NCI-H1930 (cell line): ENCODE results near the gene PIKFYVE.
"Not testable (repeated sequence)": the region's sequence is repeated elsewhere in the genome, so short reads cannot be mapped to it uniquely, and the experiment has no call there.

Experiments used
- DNase-seq, 2 experiments: peaks; one replicate each; lab custom pipeline; 2025; lab: John Stamatoyannopoulos, UW

Gene PIKFYVE, protein sequence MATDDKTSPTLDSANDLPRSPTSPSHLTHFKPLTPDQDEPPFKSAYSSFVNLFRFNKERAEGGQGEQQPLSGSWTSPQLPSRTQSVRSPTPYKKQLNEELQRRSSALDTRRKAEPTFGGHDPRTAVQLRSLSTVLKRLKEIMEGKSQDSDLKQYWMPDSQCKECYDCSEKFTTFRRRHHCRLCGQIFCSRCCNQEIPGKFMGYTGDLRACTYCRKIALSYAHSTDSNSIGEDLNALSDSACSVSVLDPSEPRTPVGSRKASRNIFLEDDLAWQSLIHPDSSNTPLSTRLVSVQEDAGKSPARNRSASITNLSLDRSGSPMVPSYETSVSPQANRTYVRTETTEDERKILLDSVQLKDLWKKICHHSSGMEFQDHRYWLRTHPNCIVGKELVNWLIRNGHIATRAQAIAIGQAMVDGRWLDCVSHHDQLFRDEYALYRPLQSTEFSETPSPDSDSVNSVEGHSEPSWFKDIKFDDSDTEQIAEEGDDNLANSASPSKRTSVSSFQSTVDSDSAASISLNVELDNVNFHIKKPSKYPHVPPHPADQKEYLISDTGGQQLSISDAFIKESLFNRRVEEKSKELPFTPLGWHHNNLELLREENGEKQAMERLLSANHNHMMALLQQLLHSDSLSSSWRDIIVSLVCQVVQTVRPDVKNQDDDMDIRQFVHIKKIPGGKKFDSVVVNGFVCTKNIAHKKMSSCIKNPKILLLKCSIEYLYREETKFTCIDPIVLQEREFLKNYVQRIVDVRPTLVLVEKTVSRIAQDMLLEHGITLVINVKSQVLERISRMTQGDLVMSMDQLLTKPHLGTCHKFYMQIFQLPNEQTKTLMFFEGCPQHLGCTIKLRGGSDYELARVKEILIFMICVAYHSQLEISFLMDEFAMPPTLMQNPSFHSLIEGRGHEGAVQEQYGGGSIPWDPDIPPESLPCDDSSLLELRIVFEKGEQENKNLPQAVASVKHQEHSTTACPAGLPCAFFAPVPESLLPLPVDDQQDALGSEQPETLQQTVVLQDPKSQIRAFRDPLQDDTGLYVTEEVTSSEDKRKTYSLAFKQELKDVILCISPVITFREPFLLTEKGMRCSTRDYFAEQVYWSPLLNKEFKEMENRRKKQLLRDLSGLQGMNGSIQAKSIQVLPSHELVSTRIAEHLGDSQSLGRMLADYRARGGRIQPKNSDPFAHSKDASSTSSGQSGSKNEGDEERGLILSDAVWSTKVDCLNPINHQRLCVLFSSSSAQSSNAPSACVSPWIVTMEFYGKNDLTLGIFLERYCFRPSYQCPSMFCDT (N-terminal part only)

GRCh38 chr2:208265801-208266552, at the start of gene PIKFYVE:
PIKFYVE (plus strand) TSS chr2:208266255; CDS start chr2:208271520, 5,265 bp downstream.
- DNase-seq: peak; percentile 96 to 97

DNA sequence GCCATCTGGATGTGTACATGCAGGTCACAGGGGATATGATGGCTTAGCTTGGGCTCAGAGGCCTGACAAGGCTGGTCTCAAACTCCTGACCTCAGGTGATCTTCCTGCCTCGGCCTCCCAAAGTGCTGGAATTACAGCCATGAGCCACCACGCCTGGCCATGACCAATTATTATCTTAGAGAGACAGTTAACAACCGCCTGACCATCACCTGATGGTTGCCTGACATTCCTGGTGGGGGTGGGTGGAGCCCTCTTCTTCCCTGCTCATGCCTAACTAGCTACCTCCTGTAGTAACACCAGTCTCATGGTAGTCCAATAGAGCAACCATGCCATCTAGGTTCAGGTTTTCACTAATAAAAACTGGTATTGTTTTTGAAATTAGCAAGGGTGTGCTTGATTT, 44.2 kb upstream of the PIKFYVE start:
- DNase-seq: not testable (repeated sequence)

- DNase-seq: no peak
These were observed 43.7 kb upstream of the PIKFYVE start for GRCh38 chr2:208222351-208222750.

DNA sequence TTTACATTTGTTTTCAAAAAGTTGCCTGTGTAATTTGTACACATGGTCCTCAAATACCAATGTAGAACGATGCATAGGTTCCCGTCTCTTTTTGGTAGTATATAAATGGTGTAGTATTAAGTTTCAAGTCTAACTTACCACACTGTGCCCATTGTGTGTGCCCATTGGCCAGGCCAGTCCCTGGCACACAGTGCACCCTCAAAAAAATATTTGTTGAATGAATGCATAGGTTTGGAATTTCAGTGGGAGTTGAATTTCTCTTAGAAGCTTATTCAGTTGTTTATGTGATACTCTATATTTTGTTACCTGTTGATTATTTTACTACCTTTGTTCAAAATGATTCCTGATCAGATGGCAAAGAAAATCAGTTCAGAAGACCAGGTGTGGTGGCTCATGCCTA, 41.3 kb upstream of the PIKFYVE start:
- DNase-seq: no peak

GRCh38 chr2:208227581-208228232, 38.3 kb upstream of the PIKFYVE start:
- no peak for DNase-seq

DNA sequence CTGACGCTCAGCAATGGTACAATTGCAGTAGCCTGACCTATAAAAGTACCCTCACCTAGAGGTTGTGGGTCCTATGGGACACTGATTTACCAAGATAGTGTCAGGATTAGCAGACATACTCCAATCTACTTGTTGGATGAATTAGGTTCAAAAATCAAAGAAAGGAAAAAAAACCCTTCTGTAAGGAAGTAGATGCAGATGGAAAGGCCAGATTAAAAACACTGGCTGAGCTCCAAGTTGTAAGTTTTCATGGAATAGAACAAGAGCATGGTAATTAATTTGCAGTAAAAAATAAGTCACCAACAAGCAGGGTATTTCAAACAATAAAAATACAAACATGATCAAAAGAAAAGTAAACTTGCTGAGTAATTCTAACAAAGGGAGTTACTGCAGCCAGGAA, 37.6 kb upstream of the PIKFYVE start:
- no peak for DNase-seq

GRCh38 chr2:208234786-208235185, 31.3 kb upstream of the PIKFYVE start:
- no peak for DNase-seq

- DNase-seq: no peak
These were observed 30.2 kb upstream of the PIKFYVE start for GRCh38 chr2:208235860-208236259.

GRCh38 chr2:208239770-208240493, 26.1 kb upstream of the PIKFYVE start:
- DNase-seq: no peak

DNA sequence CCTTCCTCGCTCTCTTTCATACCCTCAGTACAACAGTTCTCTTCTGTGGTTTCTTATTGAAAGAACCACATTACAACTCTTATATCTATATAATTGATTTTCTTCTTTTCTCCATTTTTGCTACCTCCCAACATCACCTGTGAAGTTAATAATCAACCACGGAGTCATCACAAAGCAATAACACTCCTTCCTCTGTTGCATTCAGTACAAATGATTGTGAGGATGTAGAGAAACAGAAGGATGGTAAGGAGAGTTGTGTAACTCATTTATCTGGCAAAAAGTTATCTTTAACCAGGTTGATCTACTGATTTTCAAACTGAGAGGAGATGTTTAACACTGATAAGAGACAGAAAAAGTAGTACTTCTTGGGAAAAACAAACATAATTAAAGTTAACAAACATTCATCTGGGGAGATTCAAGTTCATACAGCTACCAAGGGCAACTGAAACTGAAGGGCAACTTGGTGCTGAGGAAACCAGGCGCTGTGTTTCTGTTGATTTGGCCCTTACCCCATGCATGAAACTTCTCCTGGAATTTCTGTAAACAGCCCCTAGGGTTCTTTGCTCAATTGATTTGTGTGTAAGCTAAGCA, 25.3 kb upstream of the PIKFYVE start:
- DNase-seq: no peak

DNA sequence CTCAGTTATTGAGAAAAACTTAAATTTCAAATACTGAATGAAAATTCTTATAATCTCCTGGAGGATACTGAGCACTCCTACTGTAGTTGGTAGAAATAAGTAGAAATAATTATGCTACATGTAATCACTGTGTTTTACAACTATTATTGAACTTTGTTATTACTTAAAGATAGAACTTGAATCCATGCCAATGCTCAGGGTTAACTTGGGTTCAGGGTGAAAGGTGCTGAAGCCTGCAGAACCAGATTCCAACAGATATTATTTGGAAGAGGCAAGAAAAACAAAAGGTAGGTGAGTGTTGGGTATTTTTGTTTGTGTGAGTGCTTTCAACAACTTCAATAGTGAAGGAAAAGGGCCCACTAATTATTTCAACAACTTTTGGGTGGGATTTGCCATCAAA, 21.6 kb upstream of the PIKFYVE start:
- no peak for DNase-seq

DNA sequence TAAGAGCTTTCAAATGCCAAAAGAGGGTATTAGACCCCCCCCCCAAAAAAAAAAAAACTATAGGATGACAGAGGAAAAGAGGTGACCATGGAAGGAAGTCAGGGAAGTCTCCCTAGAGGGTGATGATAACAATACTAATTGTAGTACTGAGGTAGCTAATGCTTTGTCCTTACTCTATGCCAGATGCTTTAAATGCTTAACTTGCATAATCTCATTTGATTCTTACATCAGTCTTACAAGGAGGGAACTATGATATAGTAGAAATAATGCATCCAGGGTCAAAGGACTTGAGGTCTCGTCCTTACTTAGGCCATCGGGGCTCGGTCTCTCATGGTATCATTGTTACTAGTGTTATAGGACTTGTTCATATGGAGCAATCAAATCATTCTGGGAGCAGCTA, 20.3 kb upstream of the PIKFYVE start:
- no peak for DNase-seq

DNA sequence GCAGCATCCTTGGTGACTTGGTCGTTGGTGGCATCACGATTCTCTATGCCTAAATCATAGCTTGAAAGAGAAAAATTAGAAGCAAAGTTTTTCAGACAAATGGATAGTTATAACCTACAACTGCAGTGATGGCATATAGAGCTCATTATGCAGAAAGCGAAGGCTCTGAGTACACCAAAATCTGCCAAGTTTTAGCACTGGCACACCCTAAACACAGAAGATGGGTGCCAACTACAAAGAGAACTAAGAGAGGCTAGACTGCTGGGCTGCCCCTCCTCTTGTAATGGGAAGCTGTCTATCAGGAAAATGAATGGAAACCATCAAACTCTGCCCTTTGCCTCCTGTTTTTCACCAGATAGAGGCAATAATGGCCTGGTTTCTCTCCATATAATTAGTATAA, 17.5 kb upstream of the PIKFYVE start:
- no peak for DNase-seq

DNA sequence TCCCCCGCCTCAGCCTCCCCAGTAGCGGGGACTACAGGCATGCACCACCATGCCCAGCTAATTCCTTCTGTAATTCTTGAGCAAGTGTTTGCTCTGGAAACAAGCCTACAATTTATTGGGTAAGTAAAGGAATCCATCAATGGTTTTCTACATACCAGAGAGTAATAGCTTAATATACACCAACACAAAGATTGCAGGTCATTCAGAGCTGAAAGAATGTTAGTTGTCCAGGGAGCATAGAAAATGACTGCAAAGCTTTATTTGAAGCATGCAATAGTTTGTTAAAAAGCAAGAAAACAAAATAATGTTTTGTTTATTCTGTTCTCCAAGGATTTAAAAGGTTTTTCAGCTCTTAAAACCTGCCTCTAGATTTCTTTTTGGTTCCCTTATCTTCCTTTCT, 16.8 kb upstream of the PIKFYVE start:
- no peak for DNase-seq

- DNase-seq: no peak
These were observed 15.7 kb upstream of the PIKFYVE start for GRCh38 chr2:208250388-208250787.

DNA sequence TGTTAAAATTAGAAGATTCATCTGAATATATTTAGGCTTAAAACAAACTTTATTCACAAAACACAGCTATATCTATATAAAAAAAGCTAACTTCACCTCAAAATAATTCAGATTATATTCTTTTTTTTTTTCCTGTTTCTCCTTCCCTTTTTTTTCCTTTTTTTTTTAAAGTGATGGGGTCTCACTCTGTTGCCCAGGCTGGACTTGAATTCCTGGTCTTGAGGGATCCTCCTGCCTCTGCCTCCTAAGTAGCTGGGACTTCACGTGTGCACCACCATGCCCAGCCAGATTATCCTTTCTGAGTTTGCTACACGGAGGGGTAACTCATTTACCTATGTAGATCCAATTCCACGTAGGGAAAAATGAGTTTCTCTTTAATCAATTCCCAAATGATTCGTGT, 15.0 kb upstream of the PIKFYVE start:
- no peak for DNase-seq

DNA sequence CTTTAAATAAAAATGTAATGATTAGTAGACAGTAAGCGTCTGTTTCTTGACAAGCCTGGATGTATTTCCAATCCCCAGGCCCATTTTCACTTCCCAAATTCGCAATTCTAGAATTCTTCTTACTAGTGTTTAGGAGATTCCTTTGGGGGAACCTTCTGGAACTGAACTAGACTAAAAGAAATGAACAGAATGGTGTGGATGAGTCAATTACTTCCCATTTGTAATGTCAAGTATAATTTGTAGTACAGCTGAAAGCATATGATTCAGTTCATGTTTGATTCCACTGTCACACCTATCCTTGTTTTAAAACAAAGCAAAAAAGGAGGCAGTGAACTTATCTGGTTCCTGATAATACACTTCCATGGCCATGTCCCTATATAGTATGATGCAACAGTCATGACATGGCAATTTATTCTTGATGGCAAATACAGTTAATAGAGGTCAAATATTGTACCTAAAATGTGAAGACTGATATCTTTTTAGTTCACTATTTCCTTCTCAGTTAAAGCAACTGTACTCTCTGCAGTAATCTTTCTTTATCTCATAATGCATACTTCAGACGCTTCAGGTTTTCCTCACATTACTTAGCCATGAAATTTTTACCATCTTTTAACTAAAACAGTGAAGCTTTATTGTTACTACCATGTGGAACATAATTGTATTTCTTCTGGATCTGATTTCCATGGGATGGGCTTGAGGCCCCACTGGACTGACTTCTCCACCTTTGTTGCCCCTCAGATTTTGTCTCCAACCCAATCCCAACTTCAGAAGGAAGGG, 13.2 kb upstream of the PIKFYVE start:
- no peak for DNase-seq

- no peak for DNase-seq
These were observed 12.4 kb upstream of the PIKFYVE start for GRCh38 chr2:208253600-208254117.
